Colonic mucosa (tissue), 4 donors: ENCODE results near the gene AKAP6. TPM values are rescaled to one million over a fixed set of nuclear protein-coding genes. Genes with fewer than 3 reads are reported as not detected.

Experiments
- DNase-seq: peaks from one replicate; pipeline ENCODE4 v3.0.0-alpha.2; 2020
- H3K27ac ChIP-seq: fragments of 200-600 bp; one replicate; pipeline ENCODE4 v1.8.0; 2021
- H3K27me3 ChIP-seq: fragments of 200-600 bp; one replicate; pipeline ENCODE4 v1.8.0; 2021
- H3K36me3 ChIP-seq: fragments of 200-600 bp; one replicate; pipeline ENCODE4 v1.8.0; 2021
- H3K4me1 ChIP-seq: fragments of 200-600 bp; one replicate; pipeline ENCODE4 v1.8.0; 2021; ENCODE audit warnings: mild to moderate bottlenecking
- H3K4me3 ChIP-seq: fragments of 200-600 bp; one replicate; pipeline ENCODE4 v1.8.0; 2021
- H3K9ac ChIP-seq, 2 donors: one replicate each; pipeline ENCODE4 v1.7.0; 2013; ENCODE audit warnings: control low read depth in 2 of 2, low read depth in 2 of 2, low read length in 2 of 2
- H3K9me3 ChIP-seq: fragments of 200-600 bp; one replicate; pipeline ENCODE4 v1.8.0; 2021
- CTCF ChIP-seq: fragments of 200-600 bp; IDR thresholded peaks from one replicate; pipeline ENCODE4 v1.8.0; 2022; ENCODE audit warnings: antibody characterized with exemption, mild to moderate bottlenecking
- intact Hi-C: fragments of 100-400 bp; cut with DNase I; formaldehyde crosslinking; loops from one replicate; pipeline ENCODE4 v1.14.1; 2022
- total RNA-seq, 2 donors: library from RNA; stranded (reverse); fragmentation: NEBNext Ultra II Directional in 1 of 2; extraction: Animal tissue kit (Norgen Biotek cat#: 25700) in 1 of 2; gene quantifications; one replicate each; pipeline ENCODE4 v1.2.1, GENCODE V29; 2021
- donor health status: healthy.
- donor health status: DM: no; HTN: no; CAD: no.
- donor health status: DM: no; HTN: no; CAD: no.

Gene AKAP6
- total RNA-seq, 2 donors from 2014 or later, result 1.3 to 10.3 TPM

GRCh38 chr14:32514236-32514635 is 185.1 kb downstream of the AKAP6 start:
- no peak overlapping the region for H3K27ac ChIP-seq
- intact Hi-C loops, result no loop called here
- no peak for DNase-seq
- H3K36me3 ChIP-seq, result no peaks in the 10 kb centered on the region
- H3K9ac ChIP-seq, result no peak overlapping the region
- H3K27me3 ChIP-seq, result no peaks in the 10 kb centered on the region
- no peak for TF ChIP-seq CTCF
- H3K4me3 ChIP-seq, result no peak overlapping the region
- no peaks in the 10 kb centered on the region for H3K4me1 ChIP-seq
- no peaks in the 10 kb centered on the region for H3K9me3 ChIP-seq

DNA sequence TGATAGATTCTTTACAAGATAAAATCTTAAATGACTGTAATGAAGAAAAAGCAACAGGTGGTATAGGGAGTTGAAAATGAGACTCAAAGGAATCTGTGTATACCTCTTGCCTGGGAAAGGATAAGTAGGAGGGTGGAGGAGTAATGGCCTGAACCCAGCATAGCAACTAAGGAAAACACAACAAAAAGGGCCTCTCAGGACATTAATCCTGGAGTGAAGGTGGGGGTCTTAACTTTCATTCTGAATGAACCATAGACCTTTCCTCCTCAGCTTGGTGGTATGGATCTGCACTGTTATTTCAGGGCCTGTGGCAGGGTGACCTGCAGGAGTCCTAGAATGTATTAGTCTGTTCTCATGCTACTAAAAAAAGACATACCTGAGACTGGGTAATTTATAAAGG is 185.6 kb downstream of the AKAP6 start:
- DNase-seq, result no peak
- Histone ChIP-seq H3K27ac (no peak overlapping the region), H3K36me3 (no peaks in the 10 kb centered on the region), H3K4me3 (no peak overlapping the region), H3K4me1 (no peaks in the 10 kb centered on the region), H3K9me3 (no peaks in the 10 kb centered on the region), H3K9ac (no peak overlapping the region), H3K27me3 (no peaks in the 10 kb centered on the region)
- intact Hi-C loops, result no loop called here
- no peak for TF ChIP-seq CTCF

- Histone ChIP-seq H3K27me3 (no peaks in the 10 kb centered on the region), H3K36me3 (no peaks in the 10 kb centered on the region), H3K9me3 (no peaks in the 10 kb centered on the region), H3K27ac (no peak overlapping the region), H3K4me3 (no peak overlapping the region), H3K9ac (no peak overlapping the region), H3K4me1 (no peaks in the 10 kb centered on the region)
- intact Hi-C loops, result no loop called here
- DNase-seq, result no peak
- no peak for TF ChIP-seq CTCF
Observed at GRCh38 chr14:32524609-32525375, 195.7 kb downstream of the AKAP6 start.

DNA sequence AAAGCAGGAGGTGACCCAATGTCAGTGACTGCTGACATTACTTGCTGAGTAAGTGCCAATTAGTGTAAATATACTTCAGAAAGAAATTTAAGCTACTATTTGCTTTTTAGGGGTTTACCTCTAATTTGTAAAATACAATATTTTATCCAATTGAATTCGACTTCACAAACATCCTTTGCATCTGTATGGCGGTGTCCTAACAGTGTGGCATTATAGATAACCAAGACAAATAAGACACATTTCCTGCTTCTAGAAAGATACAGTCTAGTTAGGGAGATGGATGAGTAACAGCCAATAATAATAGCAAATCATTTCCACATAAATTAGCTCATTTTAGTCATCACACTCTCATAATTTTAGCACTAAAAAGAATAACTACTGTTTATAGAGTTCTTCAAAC is 196.5 kb downstream of the AKAP6 start:
- no peak overlapping the region for H3K9ac ChIP-seq
- no peak overlapping the region for H3K27ac ChIP-seq
- no peaks in the 10 kb centered on the region for H3K36me3 ChIP-seq
- intact Hi-C loops, result no loop called here
- no peaks in the 10 kb centered on the region for H3K9me3 ChIP-seq
- no peak overlapping the region for H3K4me3 ChIP-seq
- no peak for TF ChIP-seq CTCF
- H3K4me1 ChIP-seq, result no peaks in the 10 kb centered on the region
- H3K27me3 ChIP-seq, result no peaks in the 10 kb centered on the region
- no peak for DNase-seq

DNA sequence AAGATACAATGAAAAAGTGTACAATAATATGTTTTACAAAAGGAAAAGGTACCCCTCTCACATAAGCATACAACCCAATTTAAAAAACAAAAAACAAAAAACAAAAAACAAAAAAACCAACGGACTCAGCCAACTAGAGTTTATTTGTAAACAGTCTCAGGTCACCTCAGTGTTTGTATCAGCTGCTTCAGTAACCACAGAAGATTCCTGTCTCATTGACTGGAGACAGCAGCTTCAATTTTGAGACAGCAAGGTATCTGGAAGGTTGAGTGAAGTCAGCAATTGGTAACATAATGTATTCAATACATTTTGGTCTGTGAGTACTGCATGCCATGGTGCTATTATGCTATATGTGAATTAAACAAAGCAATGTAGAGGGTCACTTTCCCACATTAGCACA is 201.7 kb downstream of the AKAP6 start:
- H3K9me3 ChIP-seq, result no peaks in the 10 kb centered on the region
- H3K4me1 ChIP-seq, result no peaks in the 10 kb centered on the region
- no peak overlapping the region for H3K9ac ChIP-seq
- no peak overlapping the region for H3K27ac ChIP-seq
- no peak for TF ChIP-seq CTCF
- intact Hi-C loops, result no loop called here
- H3K4me3 ChIP-seq, result no peak overlapping the region
- H3K36me3 ChIP-seq, result no peaks in the 10 kb centered on the region
- H3K27me3 ChIP-seq, result no peaks in the 10 kb centered on the region
- no peak for DNase-seq
